DMS 273 (cell line): ENCODE measurements around the gene IFT80.

Experiments
- DNase-seq: peaks from one replicate; lab custom pipeline; 2025; ENCODE audit not compliant: unreplicated experiment; lab: John Stamatoyannopoulos, UW

IFT80 gene

GRCh38 chr3:160401291-160402095 lies 2.5 kb upstream of the IFT80 start:
- DNase-seq: peak; percentile 70

- DNase-seq: peak; percentile 72
These were observed 1.7 kb upstream of the IFT80 start for GRCh38 chr3:160400702-160401150.

- peak; percentile 76 for DNase-seq
These were observed 1.1 kb upstream of the IFT80 start for GRCh38 chr3:160400030-160400701.

GRCh38 chr3:160398820-160399124 lies 253 bp downstream of the IFT80 start:
- DNase-seq: no peak

- DNase-seq: peak; percentile 91
These were observed 3.7 kb downstream of the IFT80 start for GRCh38 chr3:160395297-160395696.

- no peak for DNase-seq
These were observed 5.0 kb downstream of the IFT80 start for GRCh38 chr3:160394009-160394392.

- no peak for DNase-seq
These were observed 5.5 kb downstream of the IFT80 start for GRCh38 chr3:160393346-160394008.

- DNase-seq: no peak
These were observed 6.2 kb downstream of the IFT80 start for GRCh38 chr3:160392798-160393197.

GRCh38 chr3:160390565-160391138 lies 8.4 kb downstream of the IFT80 start:
- DNase-seq: no peak

- DNase-seq: no peak
These were observed 14.2 kb downstream of the IFT80 start for GRCh38 chr3:160384639-160385318.

GRCh38 chr3:160381470-160381869 lies 17.6 kb downstream of the IFT80 start:
- DNase-seq: no peak

GRCh38 chr3:160379628-160380214 lies 19.3 kb downstream of the IFT80 start:
- no peak for DNase-seq

GRCh38 chr3:160378331-160379109 lies 20.5 kb downstream of the IFT80 start:
- DNase-seq: no peak

GRCh38 chr3:160376681-160377080 lies 22.3 kb downstream of the IFT80 start:
- peak; percentile 76 for DNase-seq

- no peak for DNase-seq
These were observed 24.1 kb downstream of the IFT80 start for GRCh38 chr3:160374925-160375324.

GRCh38 chr3:160374472-160374871 lies 24.6 kb downstream of the IFT80 start:
- DNase-seq: no peak

- no peak for DNase-seq
These were observed 25.4 kb downstream of the IFT80 start for GRCh38 chr3:160373655-160374054.

- DNase-seq: no peak
These were observed 26.2 kb downstream of the IFT80 start for GRCh38 chr3:160372780-160373179.

GRCh38 chr3:160370987-160371857 lies 27.8 kb downstream of the IFT80 start:
- no peak for DNase-seq
